ENCODE measurements around the gene P2RY4.
"Not testable (repeated sequence)": the region's sequence is repeated elsewhere in the genome, so short reads cannot be mapped to it uniquely, and the experiment has no call there.

Gene P2RY4

DNA sequence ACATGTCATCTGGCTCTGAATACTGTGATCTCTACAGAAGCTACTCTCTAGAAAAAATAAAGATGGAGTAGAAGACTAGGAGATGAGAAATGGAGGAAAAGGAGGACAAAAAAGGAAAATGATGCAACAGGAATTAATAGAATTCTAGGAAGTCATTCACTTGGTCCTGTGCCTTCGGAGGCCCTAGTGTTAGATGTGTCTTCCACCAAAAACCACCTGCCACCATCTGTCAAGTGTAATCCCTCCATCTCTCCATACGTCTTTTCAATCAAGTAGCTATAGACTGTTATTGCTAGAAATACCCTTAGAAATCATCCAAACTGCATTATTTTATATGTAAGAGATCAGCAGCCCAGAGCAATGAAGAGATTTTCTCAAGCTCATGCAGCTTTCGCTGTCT, 19.1 kb upstream of the P2RY4 start:
- H3K9ac ChIP-seq = no peak overlapping the region

DNA sequence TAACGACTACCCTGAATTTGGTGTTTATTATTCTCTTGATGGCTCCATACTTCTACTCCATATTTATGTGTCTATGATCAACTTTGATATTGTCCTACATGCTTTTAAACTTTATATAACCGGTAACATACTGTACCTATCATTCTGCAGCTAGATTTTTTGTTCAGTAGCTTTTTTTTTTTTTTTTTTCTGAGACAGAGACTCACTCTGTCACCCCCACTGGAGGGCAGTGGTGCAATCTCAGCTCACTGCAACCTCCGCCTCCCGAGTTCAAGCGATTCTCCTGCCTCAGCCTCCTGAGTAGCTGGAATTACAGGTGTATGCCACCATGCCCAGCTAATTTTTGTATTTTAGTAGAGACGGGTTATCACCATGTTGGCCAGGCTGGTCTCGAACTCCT, 14.0 kb upstream of the P2RY4 start:
- H3K27me3 ChIP-seq = peaks cover 34 to 98% (median 86%) of the 10 kb centered on the region in 11 experiments
- H3K4me3 ChIP-seq; H3K9me3 ChIP-seq (replicated peaks in 1 of 11); H3K9ac ChIP-seq; H4K20me1 ChIP-seq; H3K36me3 ChIP-seq; H3K4me2 ChIP-seq; H3K4me1 ChIP-seq; H3K27ac ChIP-seq: not testable (repeated sequence)

More for the DNA sequence above, 19.1 kb upstream of the P2RY4 start:
- no peak for TF ChIP-seq Cebpa-rat (IDR thresholded peaks at IDR 0.05)
- H3K4me3 ChIP-seq = no peak overlapping the region
- H3K4me1 ChIP-seq = no peaks in the 10 kb centered on the region
- H3K4me2 ChIP-seq = no peak overlapping the region
- peaks cover 0 to 13% (median 0%) of the 10 kb centered on the region in 11 experiments; a peak in 4 of 22 replicates for H3K9me3 ChIP-seq (replicated peaks in 1 of 11)
- H3K36me3 ChIP-seq = peaks cover 0 to 14% (median 0%) of the 10 kb centered on the region in 11 experiments; a peak in 2 of 22 replicates
- 0 out of 22 replicates have a peak, but pooled peaks cover 0 to 2% (median 0%) of the 10 kb centered on the region in 11 experiments for H4K20me1 ChIP-seq
- H3K27ac ChIP-seq = no peak overlapping the region
- H3K27me3 ChIP-seq = peaks cover 36 to 99% (median 84%) of the 10 kb centered on the region in 11 experiments

DNA sequence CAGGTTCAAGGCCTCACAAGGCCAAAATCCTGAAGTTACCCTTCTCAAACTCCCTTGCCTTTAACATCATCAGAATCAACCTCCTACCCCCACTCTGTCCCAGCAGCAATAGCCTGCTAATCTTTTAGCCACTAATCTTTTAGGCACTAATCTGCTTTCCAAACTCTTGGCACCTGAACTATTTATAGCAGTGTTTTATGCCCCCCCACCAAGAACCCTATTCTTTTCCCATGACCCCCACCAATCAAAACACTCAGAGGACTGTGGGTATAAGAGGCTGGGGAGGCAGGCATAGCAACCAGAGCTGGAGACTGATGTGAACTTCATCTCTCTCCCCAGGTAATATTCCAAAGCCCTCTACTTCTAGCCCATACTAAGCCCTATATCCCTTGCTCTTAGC, 8.0 kb upstream of the P2RY4 start, which contains the start of gene ARR3:
Gene ARR3, plus strand, starts transcription at position 301 of the 400 bp plus-strand sequence. CDS start 1,052 bp downstream, outside the sequence.
- Histone ChIP-seq H3K4me3 (no peak within 1 kb of the TSS), H3K4me1 (no peaks in the 10 kb centered on the region), H3K27me3 (peaks cover 38 to 100% (median 96%) of the 10 kb centered on the region in 11 experiments), H3K36me3 (no peaks in the 10 kb centered on the region), H4K20me1 (peaks cover 0 to 5% (median 0%) of the 10 kb centered on the region in 11 experiments; a peak in 3 of 22 replicates), H3K9me3 (replicated peaks in 1 of 11) (peaks cover 0 to 1% (median 0%) of the 10 kb centered on the region in 11 experiments; a peak in 4 of 22 replicates), H3K4me2 (no peak within 1 kb of the TSS), H3K9ac (no peak within 1 kb of the TSS), H3K27ac (no peak within 1 kb of the TSS)
- TF ChIP-seq Cebpa-rat (IDR thresholded peaks at IDR 0.05) = no peak

DNA sequence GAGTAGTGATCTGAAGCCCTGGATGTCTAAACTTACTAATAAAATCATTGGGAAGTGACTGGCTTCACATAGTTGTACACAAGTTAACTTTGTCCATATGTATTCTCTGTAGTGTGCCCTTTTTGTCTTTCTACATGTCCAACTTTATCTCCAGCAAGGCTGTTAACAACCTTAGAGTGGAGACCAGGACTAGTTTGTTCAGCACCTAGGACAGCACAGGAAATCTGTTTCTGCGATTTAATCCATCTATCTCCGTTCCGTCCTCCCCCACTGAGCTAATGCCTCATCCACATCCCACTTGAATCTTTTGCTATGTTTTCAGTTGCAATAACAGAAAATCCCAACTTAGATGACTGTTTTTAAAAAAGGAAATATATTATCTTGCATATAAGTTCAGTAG, 4.8 kb upstream of the P2RY4 start:
- Histone ChIP-seq H3K4me1 (no peaks in the 10 kb centered on the region), H3K27ac (no peak overlapping the region), H3K4me3 (no peak overlapping the region), H4K20me1 (peaks cover 0 to 5% (median 0%) of the 10 kb centered on the region in 11 experiments; a peak in 5 of 22 replicates), H3K4me2 (no peak overlapping the region), H3K27me3 (peaks cover 52 to 100% (median 98%) of the 10 kb centered on the region in 11 experiments), H3K9me3 (replicated peaks in 1 of 11) (peaks cover 0 to 10% (median 0%) of the 10 kb centered on the region in 11 experiments; a peak in 4 of 22 replicates), H3K36me3 (no peaks in the 10 kb centered on the region), H3K9ac (no peak overlapping the region)
- no peak for TF ChIP-seq Cebpa-rat (IDR thresholded peaks at IDR 0.05)

DNA sequence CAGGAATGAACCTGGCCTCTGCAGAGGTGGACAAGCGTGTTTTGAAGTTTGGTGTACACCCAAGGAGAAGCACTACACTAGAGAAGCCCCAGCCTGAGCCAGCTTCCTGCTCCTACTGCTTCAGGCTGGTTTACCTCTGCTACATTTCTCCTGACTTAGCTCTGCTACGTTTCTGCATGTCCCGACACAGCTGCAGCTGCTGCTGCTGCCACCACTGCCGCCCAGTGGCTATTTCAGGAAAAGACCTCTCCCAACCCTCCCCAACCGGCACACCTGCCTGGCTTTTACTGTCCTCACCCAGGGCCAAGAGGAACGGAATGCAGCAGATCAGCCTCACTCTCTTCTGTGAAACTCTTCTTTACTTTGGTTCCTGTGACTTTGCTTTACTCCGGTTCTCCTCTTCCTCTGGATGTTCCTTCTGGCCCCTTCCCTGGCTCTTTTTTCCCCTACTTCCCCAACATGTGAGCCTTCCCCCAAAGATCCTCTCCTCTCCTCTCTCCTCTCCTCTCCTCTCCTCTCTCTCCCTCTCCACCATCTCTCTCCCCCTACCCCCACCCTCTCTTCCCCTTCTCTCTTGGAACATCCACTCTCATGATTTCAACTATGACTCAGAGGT, 3.1 kb upstream of the P2RY4 start:
- Histone ChIP-seq H4K20me1 (peaks cover 0 to 7% (median 0%) of the 10 kb centered on the region in 11 experiments; a peak in 5 of 22 replicates), H3K27me3 (peaks cover 56 to 96% (median 88%) of the 10 kb centered on the region in 11 experiments), H3K4me1 (no peaks in the 10 kb centered on the region), H3K4me2 (no peak overlapping the region), H3K9ac (no peak overlapping the region), H3K27ac (no peak overlapping the region), H3K36me3 (no peaks in the 10 kb centered on the region), H3K9me3 (replicated peaks in 1 of 11) (peaks cover 0 to 10% (median 0%) of the 10 kb centered on the region in 11 experiments; a peak in 4 of 22 replicates), H3K4me3 (no peak overlapping the region)
- TF ChIP-seq Cebpa-rat (IDR thresholded peaks at IDR 0.05) = no peak

DNA sequence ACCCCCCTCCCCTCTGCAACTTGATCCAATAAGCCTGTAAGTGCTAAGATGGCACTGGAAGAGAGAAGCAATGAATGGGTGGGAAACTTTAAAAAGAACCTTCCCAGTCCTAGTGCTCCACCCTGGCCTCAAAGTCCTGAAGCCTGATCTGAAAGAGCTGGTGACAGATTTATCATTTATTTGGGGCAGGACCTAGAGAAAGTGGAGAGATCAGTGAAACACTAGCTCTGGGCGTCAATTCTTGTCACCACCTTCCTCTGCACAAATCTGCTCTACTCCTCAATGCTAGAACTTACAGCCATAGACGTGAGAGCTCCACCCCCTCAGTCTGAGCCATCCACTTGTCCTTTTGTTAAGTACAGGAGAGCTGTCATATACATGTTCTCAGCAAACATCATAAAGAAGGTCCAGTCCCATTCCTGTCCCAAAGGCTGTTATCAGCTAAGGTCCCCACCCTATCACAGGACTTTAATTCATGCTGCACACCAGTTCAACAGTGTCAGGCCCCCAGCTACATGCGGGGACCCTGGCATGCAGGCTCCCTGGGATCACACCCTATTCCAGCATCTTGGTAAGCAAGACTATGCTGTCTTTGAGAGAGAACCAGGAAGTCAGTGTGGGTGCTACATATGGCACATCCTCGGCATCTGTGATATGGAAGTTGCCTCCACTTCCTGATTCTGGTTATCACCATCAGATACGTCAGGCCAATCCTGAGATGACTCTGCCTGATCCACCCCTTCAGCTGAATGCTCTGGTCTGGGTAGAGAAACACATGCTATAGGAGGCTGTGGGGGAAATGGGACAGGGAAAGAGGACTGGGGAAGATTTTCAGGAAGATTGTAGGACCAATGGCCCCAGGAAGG, 2.3 kb downstream of the P2RY4 start:
- no peaks in the 10 kb centered on the region for H3K4me1 ChIP-seq
- no peak overlapping the region for H3K9ac ChIP-seq
- H3K4me2 ChIP-seq = no peak overlapping the region
- H3K4me3 ChIP-seq = no peak overlapping the region
- H3K27me3 ChIP-seq = peaks cover 45 to 93% (median 84%) of the 10 kb centered on the region in 11 experiments
- H3K36me3 ChIP-seq = no peaks in the 10 kb centered on the region
- no peak overlapping the region for H3K27ac ChIP-seq
- H4K20me1 ChIP-seq = peaks cover 0 to 7% (median 0%) of the 10 kb centered on the region in 11 experiments; a peak in 4 of 22 replicates
- peaks cover 0 to 15% (median 0%) of the 10 kb centered on the region in 11 experiments; a peak in 3 of 22 replicates for H3K9me3 ChIP-seq (replicated peaks in 1 of 11)
- no peak for TF ChIP-seq Cebpa-rat (IDR thresholded peaks at IDR 0.05)

DNA sequence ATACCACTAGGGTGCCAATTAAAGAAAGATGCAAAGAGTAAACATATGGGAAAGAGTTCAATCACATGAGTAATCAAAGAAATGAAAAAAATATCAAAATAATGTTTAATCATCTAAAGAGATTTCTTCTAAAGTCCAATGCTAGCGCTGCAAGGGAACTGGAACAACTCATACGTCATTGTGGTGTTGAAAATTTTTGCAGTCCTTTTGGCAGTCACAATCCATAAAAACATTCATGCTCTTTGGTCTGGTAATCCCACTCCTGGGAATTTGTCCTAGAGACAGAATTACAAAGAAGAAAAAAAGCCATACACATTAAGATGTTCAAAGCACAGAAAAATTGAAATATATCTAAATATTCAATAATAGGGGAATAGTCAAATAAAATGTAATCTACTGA, 4.6 kb downstream of the P2RY4 start:
- Histone ChIP-seq H3K4me3 (no peak overlapping the region), H3K9ac (no peak overlapping the region), H3K9me3 (replicated peaks in 1 of 11) (peaks cover 0 to 22% (median 0%) of the 10 kb centered on the region in 11 experiments; a peak in 1 of 22 replicates), H4K20me1 (peaks cover 0 to 7% (median 0%) of the 10 kb centered on the region in 11 experiments; a peak in 3 of 22 replicates), H3K27me3 (peaks cover 39 to 94% (median 84%) of the 10 kb centered on the region in 11 experiments), H3K36me3 (no peaks in the 10 kb centered on the region), H3K27ac (no peak overlapping the region), H3K4me2 (no peak overlapping the region), H3K4me1 (no peaks in the 10 kb centered on the region)
- no peak for TF ChIP-seq Cebpa-rat (IDR thresholded peaks at IDR 0.05)

DNA sequence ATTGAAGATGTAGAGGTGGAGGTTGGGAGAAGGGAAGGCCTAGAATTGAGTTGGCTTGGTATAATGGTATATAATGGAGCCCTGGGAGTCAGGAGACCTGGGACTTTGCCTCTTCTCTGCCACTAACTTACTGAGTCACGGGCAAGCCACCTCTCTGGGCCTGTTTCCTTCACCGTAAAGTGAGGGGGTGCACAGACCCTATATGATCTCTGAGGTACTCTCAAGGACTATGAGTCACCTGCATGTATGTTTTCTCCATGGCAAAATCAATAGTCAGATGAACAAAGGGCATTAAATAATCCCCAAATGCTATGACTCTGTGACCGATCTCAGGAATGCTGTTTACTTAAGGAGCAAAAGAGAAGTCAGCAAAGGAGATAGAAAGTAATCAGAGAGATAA, 5.1 kb downstream of the P2RY4 start:
- no peaks in the 10 kb centered on the region for H3K4me1 ChIP-seq
- peaks cover 0 to 7% (median 0%) of the 10 kb centered on the region in 11 experiments; a peak in 3 of 22 replicates for H4K20me1 ChIP-seq
- H3K27ac ChIP-seq = no peak overlapping the region
- H3K4me2 ChIP-seq = no peak overlapping the region
- H3K9me3 ChIP-seq (replicated peaks in 1 of 11) = peaks cover 0 to 22% (median 0%) of the 10 kb centered on the region in 11 experiments; a peak in 1 of 22 replicates
- peaks cover 39 to 95% (median 84%) of the 10 kb centered on the region in 11 experiments for H3K27me3 ChIP-seq
- no peak for TF ChIP-seq Cebpa-rat (IDR thresholded peaks at IDR 0.05)
- H3K4me3 ChIP-seq = no peak overlapping the region
- H3K36me3 ChIP-seq = no peaks in the 10 kb centered on the region
- no peak overlapping the region for H3K9ac ChIP-seq

DNA sequence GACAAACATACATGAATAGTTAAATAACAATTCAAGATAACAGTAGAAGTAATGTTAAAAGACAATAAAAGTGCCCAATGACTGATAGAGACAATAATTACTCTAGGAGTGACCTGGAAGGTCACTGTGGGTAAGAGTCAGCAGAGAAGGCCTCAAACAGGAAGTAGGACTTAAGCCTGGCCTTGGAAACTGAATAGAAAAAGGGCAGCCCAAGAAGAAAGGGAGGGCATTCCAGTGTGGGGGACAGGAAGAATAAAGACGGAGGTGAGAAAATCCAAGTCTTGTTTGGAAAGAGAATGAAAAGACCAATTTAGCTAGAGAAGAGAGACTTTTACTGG, 6.0 kb downstream of the P2RY4 start:
- Histone ChIP-seq H3K9me3 (replicated peaks in 1 of 11) (peaks cover 0 to 22% (median 0%) of the 10 kb centered on the region in 11 experiments; a peak in 1 of 22 replicates), H3K27me3 (peaks cover 41 to 95% (median 84%) of the 10 kb centered on the region in 11 experiments), H4K20me1 (no peaks in the 10 kb centered on the region), H3K4me1 (no peaks in the 10 kb centered on the region), H3K4me2 (no peak overlapping the region), H3K4me3 (no peak overlapping the region), H3K9ac (no peak overlapping the region), H3K36me3 (no peaks in the 10 kb centered on the region), H3K27ac (no peak overlapping the region)
- TF ChIP-seq Cebpa-rat (IDR thresholded peaks at IDR 0.05) = no peak
